ENCODE results near the gene MSANTD1.

DNA sequence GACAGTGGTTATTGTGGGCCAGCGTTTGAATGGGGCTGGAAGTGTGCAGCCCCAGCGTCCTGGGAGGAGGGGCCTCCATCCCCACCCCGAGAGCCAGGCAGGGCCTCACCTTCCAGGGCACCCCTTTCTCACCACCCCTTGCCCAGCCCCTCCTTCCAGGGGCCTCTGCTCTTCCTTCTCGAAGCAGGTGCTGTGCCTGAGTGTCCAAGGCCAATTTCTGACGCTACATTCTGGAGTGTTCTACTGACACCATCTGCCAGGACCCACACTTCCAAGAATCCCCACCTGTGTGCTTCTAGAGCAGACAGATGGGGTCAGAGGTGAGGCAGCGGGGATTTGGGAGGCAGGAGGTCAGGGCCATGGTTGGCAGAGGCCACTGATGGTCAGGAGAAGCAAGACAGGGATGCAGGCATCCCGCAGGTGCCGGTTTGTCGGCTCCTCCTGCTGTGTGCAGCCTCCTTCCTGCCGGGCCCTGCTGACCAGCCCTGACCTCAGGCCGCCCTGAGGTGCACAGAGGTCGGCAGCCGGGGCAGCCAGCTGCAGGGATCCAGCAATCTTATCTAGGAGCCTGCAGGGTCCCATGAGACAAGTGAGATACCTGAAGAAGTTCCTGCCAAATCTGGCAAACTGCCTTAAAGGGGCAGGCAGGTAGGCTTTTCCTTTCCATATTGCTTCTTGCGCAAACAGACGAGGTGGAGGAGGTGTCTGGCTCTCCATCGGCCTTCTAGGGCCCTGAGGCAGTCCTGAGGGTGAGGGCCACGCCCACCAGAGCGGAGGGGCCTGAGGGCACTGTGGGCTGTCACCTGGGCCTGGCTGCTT lies 18.8 kb downstream of the MSANTD1 start:
- TF ChIP-seq, protein P1, sequence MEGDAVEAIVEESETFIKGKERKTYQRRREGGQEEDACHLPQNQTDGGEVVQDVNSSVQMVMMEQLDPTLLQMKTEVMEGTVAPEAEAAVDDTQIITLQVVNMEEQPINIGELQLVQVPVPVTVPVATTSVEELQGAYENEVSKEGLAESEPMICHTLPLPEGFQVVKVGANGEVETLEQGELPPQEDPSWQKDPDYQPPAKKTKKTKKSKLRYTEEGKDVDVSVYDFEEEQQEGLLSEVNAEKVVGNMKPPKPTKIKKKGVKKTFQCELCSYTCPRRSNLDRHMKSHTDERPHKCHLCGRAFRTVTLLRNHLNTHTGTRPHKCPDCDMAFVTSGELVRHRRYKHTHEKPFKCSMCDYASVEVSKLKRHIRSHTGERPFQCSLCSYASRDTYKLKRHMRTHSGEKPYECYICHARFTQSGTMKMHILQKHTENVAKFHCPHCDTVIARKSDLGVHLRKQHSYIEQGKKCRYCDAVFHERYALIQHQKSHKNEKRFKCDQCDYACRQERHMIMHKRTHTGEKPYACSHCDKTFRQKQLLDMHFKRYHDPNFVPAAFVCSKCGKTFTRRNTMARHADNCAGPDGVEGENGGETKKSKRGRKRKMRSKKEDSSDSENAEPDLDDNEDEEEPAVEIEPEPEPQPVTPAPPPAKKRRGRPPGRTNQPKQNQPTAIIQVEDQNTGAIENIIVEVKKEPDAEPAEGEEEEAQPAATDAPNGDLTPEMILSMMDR (IDR thresholded peaks at IDR 0.05; ENCODE audit: low read length), result no peak
- no peak for TF ChIP-seq EZH2 (IDR thresholded peaks at IDR 0.05; ENCODE audit: borderline replicate concordance, low read length)
